ENCODE measurements around the gene TTC28. TPM values are rescaled to one million over a fixed set of nuclear protein-coding genes. Genes with fewer than 3 reads are reported as not detected.

Gene TTC28
- total and polyA plus RNA-seq, 4 donors = 3.1 to 74.9 (median 26.1) TPM

DNA sequence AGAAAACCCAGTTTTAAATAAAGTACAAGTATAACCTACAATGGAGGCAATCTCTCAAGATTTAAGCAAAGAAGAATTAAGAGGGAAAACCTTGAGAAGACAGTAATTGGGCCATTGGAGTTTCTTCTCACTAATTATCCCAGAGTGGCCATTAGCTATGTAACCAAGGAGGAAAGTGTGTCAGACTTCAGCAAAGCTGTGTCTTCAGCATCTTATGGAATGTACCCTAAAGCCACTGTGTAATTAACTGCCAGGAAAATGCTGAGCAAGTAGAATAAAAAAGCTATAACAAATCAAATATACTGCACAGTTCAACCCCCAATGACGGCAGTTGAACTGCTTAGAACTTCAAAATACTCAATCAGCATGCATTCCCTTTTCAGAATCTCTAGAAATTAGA lies 261.6 kb downstream of the TTC28 start:
- H3K4me1 ChIP-seq (ENCODE audit: control insufficient read depth in 1 of 2, insufficient read depth in 2 of 2, low read length in 2 of 2) = no peaks in the 10 kb centered on the region
- H3K36me3 ChIP-seq (ENCODE audit: control insufficient read depth in 1 of 2, insufficient read depth in 2 of 2, low read length in 1 of 2) = no peaks in the 10 kb centered on the region
- WGBS, 2 donors = 99 to 100% methylated on average over 1 of the region's 1 CpG
- intact Hi-C loops (cut with DNase I) = no loop called here
- no peaks in the 10 kb centered on the region for H3K9me3 ChIP-seq (ENCODE audit: control insufficient read depth, low read length)
- no peak overlapping the region for H3K27ac ChIP-seq (ENCODE audit: low read depth in 1 of 2, low read length in 2 of 2)
- no peak overlapping the region for H3K4me3 ChIP-seq (ENCODE audit: low read length in 2 of 2)
- no peak for DNase-seq
- H3K27me3 ChIP-seq (ENCODE audit: control insufficient read depth in 1 of 2, insufficient read depth in 2 of 2, low read length in 1 of 2) = no peaks in the 10 kb centered on the region
- no peak for ATAC-seq (ENCODE audit: low FRiP score)

DNA sequence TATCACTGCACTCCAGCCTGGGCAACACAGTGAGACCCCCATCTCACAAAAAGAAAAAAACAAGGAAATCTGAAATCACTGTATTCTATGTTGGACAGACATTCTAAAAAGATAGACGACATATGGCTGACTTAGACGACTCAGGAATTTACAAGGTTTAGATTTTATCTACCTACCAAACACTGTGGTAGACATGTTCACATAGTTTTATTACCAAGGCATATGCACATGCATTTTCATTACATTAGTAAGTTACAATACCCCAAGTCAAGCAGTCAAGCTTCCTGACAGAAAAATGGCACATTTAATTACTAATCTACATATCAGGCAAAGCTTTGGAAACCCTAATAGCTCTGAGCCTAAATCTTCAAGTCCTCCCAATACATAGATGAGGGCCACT lies 262.2 kb downstream of the TTC28 start:
- DNase-seq (no peak), ATAC-seq (ENCODE audit: low FRiP score) (no peak)
- 78 to 86% methylated on average over 2 of the region's 2 CpGs for WGBS, 2 donors
- intact Hi-C loops (cut with DNase I) = no loop called here
- Histone ChIP-seq H3K4me1 (ENCODE audit: control insufficient read depth in 1 of 2, insufficient read depth in 2 of 2, low read length in 2 of 2) (no peaks in the 10 kb centered on the region), H3K9me3 (ENCODE audit: control insufficient read depth, low read length) (no peaks in the 10 kb centered on the region), H3K4me3 (ENCODE audit: low read length in 2 of 2) (no peak overlapping the region), H3K27me3 (ENCODE audit: control insufficient read depth in 1 of 2, insufficient read depth in 2 of 2, low read length in 1 of 2) (no peaks in the 10 kb centered on the region), H3K36me3 (ENCODE audit: control insufficient read depth in 1 of 2, insufficient read depth in 2 of 2, low read length in 1 of 2) (no peaks in the 10 kb centered on the region), H3K27ac (ENCODE audit: low read depth in 1 of 2, low read length in 2 of 2) (no peak overlapping the region)

DNA sequence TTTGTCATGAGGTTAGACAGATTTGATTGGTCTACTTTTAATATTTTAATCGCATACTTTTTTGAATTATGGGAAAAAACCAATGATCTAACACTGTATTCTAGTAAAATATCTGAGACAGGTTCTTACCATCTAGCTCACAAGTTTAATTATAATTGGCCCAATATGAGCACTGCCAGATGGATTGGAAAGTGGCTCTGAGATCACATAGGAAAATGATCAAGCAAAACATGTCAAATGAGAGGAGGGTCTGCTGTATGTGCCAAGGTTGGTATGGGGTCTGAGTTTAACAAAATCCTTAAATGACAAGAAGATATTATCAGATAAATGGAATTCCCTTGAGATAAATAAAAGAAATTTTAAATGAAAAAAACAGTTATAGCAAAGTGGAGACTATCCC lies 264.7 kb downstream of the TTC28 start:
- Histone ChIP-seq H3K27ac (ENCODE audit: low read depth in 1 of 2, low read length in 2 of 2) (no peak overlapping the region), H3K36me3 (ENCODE audit: control insufficient read depth in 1 of 2, insufficient read depth in 2 of 2, low read length in 1 of 2) (no peaks in the 10 kb centered on the region), H3K27me3 (ENCODE audit: control insufficient read depth in 1 of 2, insufficient read depth in 2 of 2, low read length in 1 of 2) (no peaks in the 10 kb centered on the region), H3K9me3 (ENCODE audit: control insufficient read depth, low read length) (no peaks in the 10 kb centered on the region), H3K4me1 (ENCODE audit: control insufficient read depth in 1 of 2, insufficient read depth in 2 of 2, low read length in 2 of 2) (peaks cover 0 to 4% of the 10 kb centered on the region in 2 donors), H3K4me3 (ENCODE audit: low read length in 2 of 2) (no peak overlapping the region)
- 95 to 98% methylated on average over 1 of the region's 1 CpG for WGBS, 2 donors
- DNase-seq = no peak
- intact Hi-C loops (cut with DNase I) = no loop called here
- no peak for ATAC-seq (ENCODE audit: low FRiP score)

DNA sequence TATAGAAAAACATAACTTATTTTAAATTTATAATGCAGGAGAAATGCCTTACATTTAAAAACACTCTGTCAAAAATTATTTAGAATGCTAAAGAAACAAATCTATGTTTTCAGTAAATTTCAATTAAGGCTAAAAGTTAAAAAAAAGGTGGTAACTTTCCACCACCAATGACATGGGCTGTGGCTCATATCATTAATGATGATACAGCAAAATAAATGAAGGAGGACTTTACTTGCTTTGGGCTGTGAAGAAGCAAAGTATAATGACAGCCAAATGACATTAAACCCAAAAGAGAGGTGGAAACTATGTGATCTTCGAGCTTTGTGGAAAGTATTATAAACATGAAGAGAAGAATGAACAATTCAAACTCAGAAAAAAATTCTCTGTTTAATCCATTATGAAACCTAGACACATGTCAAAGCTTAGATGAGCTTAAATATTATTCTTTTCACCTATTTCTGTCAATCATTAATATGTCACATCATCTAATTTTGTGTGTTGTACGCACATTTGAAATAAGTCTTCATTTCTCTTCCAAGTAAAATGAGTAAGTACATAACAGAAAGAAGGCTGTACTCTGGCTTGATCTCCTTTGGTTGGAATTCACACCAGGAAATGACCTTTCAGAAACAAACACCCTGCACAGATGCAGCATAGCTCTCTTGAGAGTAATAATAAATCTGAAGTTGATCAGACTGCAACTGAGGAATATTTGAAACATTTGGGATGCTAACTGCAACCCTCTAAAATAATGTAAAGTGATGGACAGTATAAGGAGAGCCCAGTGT lies 265.8 kb downstream of the TTC28 start:
- peak; percentile 63 for ATAC-seq (ENCODE audit: low FRiP score)
- no peak overlapping the region for H3K27ac ChIP-seq (ENCODE audit: low read depth in 1 of 2, low read length in 2 of 2)
- no peaks in the 10 kb centered on the region for H3K36me3 ChIP-seq (ENCODE audit: control insufficient read depth in 1 of 2, insufficient read depth in 2 of 2, low read length in 1 of 2)
- no peak for DNase-seq
- H3K4me3 ChIP-seq (ENCODE audit: low read length in 2 of 2) = no peak overlapping the region
- WGBS, 2 donors = 13 to 14% methylated on average over 2 of the region's 2 CpGs
- intact Hi-C loops (cut with DNase I) = no loop called here
- no peaks in the 10 kb centered on the region for H3K9me3 ChIP-seq (ENCODE audit: control insufficient read depth, low read length)
- peaks cover 0 to 4% of the 10 kb centered on the region in 2 donors for H3K4me1 ChIP-seq (ENCODE audit: control insufficient read depth in 1 of 2, insufficient read depth in 2 of 2, low read length in 2 of 2)
- H3K27me3 ChIP-seq (ENCODE audit: control insufficient read depth in 1 of 2, insufficient read depth in 2 of 2, low read length in 1 of 2) = no peaks in the 10 kb centered on the region

DNA sequence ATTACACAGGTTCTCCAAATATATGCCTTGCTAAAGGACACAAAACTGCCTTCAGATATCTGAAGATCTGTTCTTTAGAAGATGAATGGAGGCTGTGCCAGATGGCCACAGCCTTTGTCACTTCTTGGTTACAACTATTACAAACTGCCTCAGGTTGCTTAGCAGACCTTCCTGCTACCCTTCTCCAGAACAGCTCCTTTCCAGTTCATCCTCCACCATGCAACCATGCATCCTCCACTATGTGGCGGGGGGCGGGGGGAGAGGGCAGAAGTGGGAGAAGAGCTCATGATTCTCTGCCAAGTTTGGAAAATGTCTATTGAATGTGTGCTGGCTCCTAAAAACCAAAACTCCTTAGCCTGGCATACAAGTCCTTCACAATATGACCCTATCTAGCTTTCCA lies 267.5 kb downstream of the TTC28 start:
- Histone ChIP-seq H3K27me3 (ENCODE audit: control insufficient read depth in 1 of 2, insufficient read depth in 2 of 2, low read length in 1 of 2) (no peaks in the 10 kb centered on the region), H3K9me3 (ENCODE audit: control insufficient read depth, low read length) (no peaks in the 10 kb centered on the region), H3K4me3 (ENCODE audit: low read length in 2 of 2) (no peak overlapping the region), H3K27ac (ENCODE audit: low read depth in 1 of 2, low read length in 2 of 2) (no peak overlapping the region), H3K4me1 (ENCODE audit: control insufficient read depth in 1 of 2, insufficient read depth in 2 of 2, low read length in 2 of 2) (peaks cover 0 to 4% of the 10 kb centered on the region in 2 donors), H3K36me3 (ENCODE audit: control insufficient read depth in 1 of 2, insufficient read depth in 2 of 2, low read length in 1 of 2) (no peaks in the 10 kb centered on the region)
- DNase-seq (no peak), ATAC-seq (ENCODE audit: low FRiP score) (no peak)
- 94 to 100% methylated on average over 2 of the region's 2 CpGs for WGBS, 2 donors
- intact Hi-C loops (cut with DNase I) = no loop called here

DNA sequence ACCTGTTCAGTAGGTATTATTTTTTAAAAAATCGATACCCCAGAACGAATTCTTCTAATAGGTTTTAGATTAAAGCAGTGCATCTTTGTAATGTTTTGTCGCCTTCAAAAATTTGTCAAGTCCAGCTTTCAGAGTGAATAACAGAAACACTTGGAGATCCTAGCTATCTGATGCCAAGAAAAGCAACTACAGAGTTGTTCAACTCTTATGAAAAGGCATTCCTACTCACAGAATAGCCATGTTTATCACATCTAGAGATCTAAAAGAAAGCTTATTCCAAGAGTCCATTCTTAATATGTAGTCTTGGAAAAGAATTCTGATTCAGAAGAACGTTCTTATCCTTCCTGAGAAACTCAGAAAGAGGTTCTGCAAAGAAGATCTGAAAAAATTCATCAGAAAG lies 268.5 kb downstream of the TTC28 start:
- no peak for DNase-seq
- Histone ChIP-seq H3K36me3 (ENCODE audit: control insufficient read depth in 1 of 2, insufficient read depth in 2 of 2, low read length in 1 of 2) (no peaks in the 10 kb centered on the region), H3K9me3 (ENCODE audit: control insufficient read depth, low read length) (no peaks in the 10 kb centered on the region), H3K4me1 (ENCODE audit: control insufficient read depth in 1 of 2, insufficient read depth in 2 of 2, low read length in 2 of 2) (peaks cover 0 to 4% of the 10 kb centered on the region in 2 donors), H3K27me3 (ENCODE audit: control insufficient read depth in 1 of 2, insufficient read depth in 2 of 2, low read length in 1 of 2) (no peaks in the 10 kb centered on the region), H3K27ac (ENCODE audit: low read depth in 1 of 2, low read length in 2 of 2) (no peak overlapping the region), H3K4me3 (ENCODE audit: low read length in 2 of 2) (no peak overlapping the region)
- ATAC-seq (ENCODE audit: low FRiP score) = no peak
- intact Hi-C loops (cut with DNase I) = no loop called here
- WGBS, 2 donors = 4 to 10% methylated on average over 4 of the region's 4 CpGs

DNA sequence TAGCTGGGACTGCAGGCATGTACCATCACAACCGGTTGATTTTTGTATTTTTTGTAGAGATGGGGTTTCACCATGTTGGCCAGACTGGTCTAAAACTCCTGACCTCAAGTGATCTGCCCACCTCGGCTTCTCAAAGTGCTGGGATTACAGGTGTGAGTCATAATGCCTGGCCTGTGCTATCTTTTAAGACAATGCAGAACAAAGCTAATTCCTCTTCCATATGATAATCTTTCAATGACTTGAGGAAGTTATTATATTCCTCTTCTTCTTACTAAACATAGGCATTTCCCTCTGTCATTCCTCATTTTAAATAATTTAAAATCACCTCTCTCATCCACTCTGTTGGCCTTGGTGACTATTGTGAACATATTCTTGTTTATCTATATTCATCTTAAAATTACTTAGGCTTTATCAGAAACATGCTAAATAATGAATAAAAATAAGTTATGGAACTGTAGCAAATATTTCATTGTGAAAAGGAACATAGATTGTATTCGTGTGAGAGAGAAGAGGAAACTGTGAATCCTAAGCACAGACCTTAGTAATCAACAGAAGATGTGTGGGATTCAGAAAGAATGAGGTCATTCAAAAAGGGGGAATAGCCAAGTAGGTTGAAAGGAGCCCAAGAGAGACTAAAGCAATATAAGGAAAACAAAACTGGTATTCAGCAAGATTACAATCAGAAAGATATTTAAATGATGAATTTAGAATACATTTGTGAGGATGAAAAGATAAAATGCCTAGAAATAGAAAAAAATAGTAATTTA lies 269.4 kb downstream of the TTC28 start:
- intact Hi-C loops (cut with DNase I) = no loop called here
- 43 to 46% methylated on average over 3 of the region's 3 CpGs for WGBS, 2 donors
- H3K27me3 ChIP-seq (ENCODE audit: control insufficient read depth in 1 of 2, insufficient read depth in 2 of 2, low read length in 1 of 2) = no peaks in the 10 kb centered on the region
- peaks cover 0 to 4% of the 10 kb centered on the region in 2 donors for H3K4me1 ChIP-seq (ENCODE audit: control insufficient read depth in 1 of 2, insufficient read depth in 2 of 2, low read length in 2 of 2)
- ATAC-seq (ENCODE audit: low FRiP score) = no peak
- no peak for DNase-seq
- no peaks in the 10 kb centered on the region for H3K36me3 ChIP-seq (ENCODE audit: control insufficient read depth in 1 of 2, insufficient read depth in 2 of 2, low read length in 1 of 2)
- no peak overlapping the region for H3K27ac ChIP-seq (ENCODE audit: low read depth in 1 of 2, low read length in 2 of 2)
- H3K9me3 ChIP-seq (ENCODE audit: control insufficient read depth, low read length) = no peaks in the 10 kb centered on the region
- H3K4me3 ChIP-seq (ENCODE audit: low read length in 2 of 2) = no peak overlapping the region

DNA sequence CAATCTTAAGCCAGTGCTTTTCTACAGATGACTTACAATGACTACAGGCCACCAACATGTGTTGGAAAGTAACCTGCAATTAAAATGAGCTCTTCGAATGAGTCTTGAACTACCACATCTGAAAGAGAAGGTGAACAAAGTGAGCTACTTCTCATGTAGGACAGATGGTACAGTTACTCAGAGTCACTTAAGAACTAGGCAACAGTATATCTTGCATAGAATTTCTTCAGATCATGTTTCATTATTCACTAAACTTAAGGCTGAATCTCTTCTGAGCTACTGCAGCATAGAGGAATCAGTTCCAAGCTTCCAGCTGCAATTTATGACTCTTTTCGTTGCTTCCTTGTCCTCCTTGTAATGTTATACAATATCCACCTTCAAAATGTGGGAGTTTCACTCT lies 270.9 kb downstream of the TTC28 start:
- Histone ChIP-seq H3K27me3 (ENCODE audit: control insufficient read depth in 1 of 2, insufficient read depth in 2 of 2, low read length in 1 of 2) (no peaks in the 10 kb centered on the region), H3K27ac (ENCODE audit: low read depth in 1 of 2, low read length in 2 of 2) (no peak overlapping the region), H3K4me1 (ENCODE audit: control insufficient read depth in 1 of 2, insufficient read depth in 2 of 2, low read length in 2 of 2) (peaks cover 0 to 4% of the 10 kb centered on the region in 2 donors), H3K4me3 (ENCODE audit: low read length in 2 of 2) (no peak overlapping the region), H3K36me3 (ENCODE audit: control insufficient read depth in 1 of 2, insufficient read depth in 2 of 2, low read length in 1 of 2) (no peaks in the 10 kb centered on the region), H3K9me3 (ENCODE audit: control insufficient read depth, low read length) (no peaks in the 10 kb centered on the region)
- no peak for ATAC-seq (ENCODE audit: low FRiP score)
- 81 to 82% methylated on average over 2 of the region's 2 CpGs for WGBS, 2 donors
- no peak for DNase-seq
- intact Hi-C loops (cut with DNase I) = no loop called here

DNA sequence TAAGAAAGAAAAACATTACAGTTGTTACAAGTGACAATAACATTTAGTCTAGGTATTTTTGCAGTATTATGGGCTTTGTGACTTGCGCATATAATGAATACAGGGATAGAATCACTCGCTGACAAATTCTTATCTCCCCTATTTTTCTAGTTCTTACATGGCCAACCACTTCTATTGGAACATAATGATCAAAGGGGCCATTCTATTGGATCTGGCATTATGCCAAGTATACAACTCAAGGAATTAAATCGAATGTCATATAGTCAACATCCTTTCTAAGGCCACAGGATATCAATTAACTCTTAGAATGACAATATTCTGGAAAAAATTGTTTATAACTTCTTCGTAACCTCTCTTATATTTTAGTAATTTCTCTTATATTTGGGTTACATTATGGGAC lies 272.0 kb downstream of the TTC28 start:
- no peak for DNase-seq
- H3K4me1 ChIP-seq (ENCODE audit: control insufficient read depth in 1 of 2, insufficient read depth in 2 of 2, low read length in 2 of 2) = peaks cover 0 to 4% of the 10 kb centered on the region in 2 donors
- no peaks in the 10 kb centered on the region for H3K36me3 ChIP-seq (ENCODE audit: control insufficient read depth in 1 of 2, insufficient read depth in 2 of 2, low read length in 1 of 2)
- no peaks in the 10 kb centered on the region for H3K9me3 ChIP-seq (ENCODE audit: control insufficient read depth, low read length)
- intact Hi-C loops (cut with DNase I) = no loop called here
- no peaks in the 10 kb centered on the region for H3K27me3 ChIP-seq (ENCODE audit: control insufficient read depth in 1 of 2, insufficient read depth in 2 of 2, low read length in 1 of 2)
- H3K27ac ChIP-seq (ENCODE audit: low read depth in 1 of 2, low read length in 2 of 2) = no peak overlapping the region
- 89% methylated on average over 4 of the region's 4 CpGs for WGBS, 2 donors
- ATAC-seq (ENCODE audit: low FRiP score) = no peak
- no peak overlapping the region for H3K4me3 ChIP-seq (ENCODE audit: low read length in 2 of 2)
